ENCODE measurements around the gene NAGS.

GRCh38 chr17:43961954-43962353, 42.5 kb upstream of the NAGS start:
- TF ChIP-seq PPARA (CRISPR knock-in tag; IDR thresholded peaks at IDR 0.05; ENCODE audit: borderline replicate concordance) = no peak
- no peak for TF ChIP-seq ARNTL (CRISPR knock-in tag; IDR thresholded peaks at IDR 0.05; ENCODE audit: borderline replicate concordance, low read depth)
- TF ChIP-seq ZFP30 (CRISPR knock-in tag; IDR thresholded peaks at IDR 0.05) = no peak
- TF ChIP-seq ZNF565 (CRISPR knock-in tag; conservative IDR thresholded peaks at IDR 0.05; ENCODE audit: low read depth) = no peak
- no peak for TF ChIP-seq BACH2 (CRISPR knock-in tag; IDR thresholded peaks at IDR 0.05; ENCODE audit: borderline replicate concordance)
- no peak for TF ChIP-seq ISL1 (CRISPR knock-in tag; IDR thresholded peaks at IDR 0.05)
- TF ChIP-seq ZNF8 (CRISPR knock-in tag; IDR thresholded peaks at IDR 0.05) = no peak
- TF ChIP-seq ZFP3 (CRISPR knock-in tag; IDR thresholded peaks at IDR 0.05) = no peak
- TF ChIP-seq PATZ1 (CRISPR knock-in tag; IDR thresholded peaks at IDR 0.05; ENCODE audit: borderline replicate concordance) = no peak
- TF ChIP-seq CSDC2 (CRISPR knock-in tag; IDR thresholded peaks at IDR 0.05) = no peak
- TF ChIP-seq TSHZ2 (CRISPR knock-in tag; IDR thresholded peaks at IDR 0.05) = no peak
